Measurements from ENCODE around the gene RDH13. TPM values are rescaled to one million over a fixed set of nuclear protein-coding genes. Genes with fewer than 3 reads are reported as not detected.

Gene RDH13
- total RNA-seq: 8.1 and 8.8 TPM in 2 replicates

DNA sequence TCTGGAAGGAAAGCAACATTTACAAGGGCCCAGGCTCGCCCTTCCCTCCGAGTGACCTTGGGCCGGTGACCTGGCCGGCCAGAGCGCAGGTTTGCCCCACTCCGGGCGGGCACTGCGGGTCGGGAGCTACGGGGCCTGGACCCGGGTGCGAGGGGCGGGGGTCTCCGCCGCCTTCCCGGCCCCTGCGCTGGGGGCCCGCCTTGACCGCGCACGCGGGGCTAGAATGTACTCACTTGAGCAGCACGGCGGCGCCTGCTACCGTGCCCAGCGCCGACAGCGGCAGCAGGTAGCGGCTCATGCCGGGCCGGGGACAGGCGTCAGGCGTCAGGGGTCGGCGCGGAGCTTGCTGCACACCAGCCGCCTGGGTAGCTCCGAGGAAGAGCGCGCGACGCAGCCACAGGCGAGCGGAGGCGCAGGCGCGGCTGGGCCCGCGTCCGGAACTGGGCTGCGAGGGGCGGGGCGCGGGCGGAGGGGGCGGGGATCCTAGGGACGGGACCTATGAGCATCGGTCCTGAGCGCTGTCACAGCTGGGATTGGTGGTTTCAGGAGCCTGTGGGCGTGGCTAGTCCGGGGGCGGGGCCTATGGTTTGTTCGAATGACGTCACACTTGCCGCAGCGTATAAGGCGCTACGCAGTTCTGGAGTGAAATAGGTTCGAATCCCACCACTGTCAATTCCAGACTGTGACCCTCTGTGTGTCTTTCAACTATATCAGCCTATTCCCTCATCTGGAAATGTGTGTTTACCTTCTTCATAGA, at the start of gene RDH13:
RDH13 (minus strand) TSS at position 414 of the 757 bp plus-strand sequence; CDS start at position 298, 116 bp downstream.

DNA sequence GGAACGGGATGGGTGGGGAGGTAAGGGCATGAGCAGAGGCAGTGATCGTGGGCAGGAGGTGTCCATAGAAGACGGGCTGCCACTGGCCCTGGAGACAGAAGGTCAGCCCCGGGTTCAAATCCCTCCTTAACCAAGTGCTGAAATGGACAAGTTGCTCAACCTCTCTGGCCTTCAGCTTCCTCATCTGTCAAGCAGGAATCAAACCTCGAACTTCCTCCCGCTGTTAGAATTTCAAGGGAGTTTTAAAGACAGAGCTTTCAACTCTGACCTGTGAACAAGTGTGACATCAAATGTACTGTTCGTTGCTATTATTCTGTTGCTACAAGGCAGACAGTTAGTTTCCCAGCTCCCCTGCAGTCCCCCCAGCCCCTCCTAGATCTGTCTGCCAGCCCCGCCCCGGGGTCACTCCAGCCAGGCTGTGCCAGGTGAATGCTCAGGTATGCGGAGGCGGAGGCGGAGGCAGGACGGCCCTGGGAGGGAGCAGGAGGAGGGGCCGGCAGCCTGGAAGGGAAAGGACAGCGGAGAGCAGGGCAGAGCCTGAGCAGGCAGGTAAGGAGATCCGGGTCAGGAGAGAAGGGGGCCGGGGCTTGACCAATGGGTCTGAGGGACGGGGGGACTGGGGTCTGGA, 12.5 kb upstream of the RDH13 start, which contains the start of gene EPS8L1:
EPS8L1 (plus strand) TSS at position 499 of the 628 bp plus-strand sequence. CDS start 576 bp downstream, outside the sequence.

Other genes starting within 250 kb of the RDH13 start
- not detected in 2 replicates for gene KIR3DL1, start 246.7 kb downstream of the RDH13 start, total RNA-seq
- not detected in 2 replicates for gene KIR2DS4, start 230.5 kb downstream of the RDH13 start, total RNA-seq
- gene KIR3DL2, start 212.7 kb downstream of the RDH13 start, total RNA-seq: not detected in 2 replicates
- gene FCAR, start 188.9 kb downstream of the RDH13 start, total RNA-seq: not detected in 2 replicates
- gene NCR1, start 157.0 kb downstream of the RDH13 start, total RNA-seq: not detected in 2 replicates
- gene NLRP7, start 115.6 kb downstream of the RDH13 start, total RNA-seq: not detected in 2 replicates
- gene NLRP2, start 96.8 kb downstream of the RDH13 start, total RNA-seq: 0.25 and 1.4 TPM in 2 replicates
- gene GP6, start 24.9 kb downstream of the RDH13 start, total RNA-seq: not detected in 2 replicates
- 12.6 and 14.7 TPM in 2 replicates for gene EPS8L1, start 12.7 kb upstream of the RDH13 start, total RNA-seq
- 58.8 and 64.1 TPM in 2 replicates for gene PPP1R12C, start 54.5 kb upstream of the RDH13 start, total RNA-seq
- 0.79 and 3.1 TPM in 2 replicates for gene TNNT1, start 86.1 kb upstream of the RDH13 start, total RNA-seq
- not detected in 2 replicates for gene TNNI3, start 94.6 kb upstream of the RDH13 start, total RNA-seq
- gene DNAAF3, start 103.5 kb upstream of the RDH13 start, total RNA-seq: 0.79 and 1.8 TPM in 2 replicates
- gene SYT5, start 117.1 kb upstream of the RDH13 start, total RNA-seq: not detected in 2 replicates
- 3.1 and 5.3 TPM in 2 replicates for gene PTPRH, start 146.4 kb upstream of the RDH13 start, total RNA-seq
- gene TMEM86B, start 165.6 kb upstream of the RDH13 start, total RNA-seq: 0.27 and 1.7 TPM in 2 replicates
- 44.7 and 51.5 TPM in 2 replicates for gene PPP6R1, start 195.9 kb upstream of the RDH13 start, total RNA-seq
- gene HSPBP1, start 217.0 kb upstream of the RDH13 start, total RNA-seq: 44.3 and 63.8 TPM in 2 replicates
- gene BRSK1, start 220.8 kb upstream of the RDH13 start, total RNA-seq: 0.25 and 0.27 TPM in 2 replicates

All from mammary microvascular endothelial cell (primary cell).